H1 (cell line): Measurements from ENCODE around the gene POLE3. TPM values are rescaled to one million over a fixed set of nuclear protein-coding genes. Genes with fewer than 3 reads are reported as not detected.
"Not testable (repeated sequence)": the region's sequence is repeated elsewhere in the genome, so short reads cannot be mapped to it uniquely, and the experiment has no call there.

Source experiments
- CTCF ChIA-PET: fragments of 300-600 bp; sonication (Branson Sonifier 250); formaldehyde crosslinking; loops from one replicate; lab custom pipeline; 2021; ENCODE audit not compliant: partially characterized antibody; lab: Charles Lee
- POLR2A ChIA-PET: fragments of 300-600 bp; sonication (Branson Sonifier 250); formaldehyde crosslinking; loops from one replicate; lab custom pipeline; 2021; ENCODE audit warnings: inconsistent platforms; ENCODE audit not compliant: partially characterized antibody; lab: Charles Lee
- DNase-seq, 2 experiments: peaks; one replicate each; pipeline versions ENCODE4 v3.0.0 to v3.0.0-alpha.2; 2010 to 2022; ENCODE audit warnings: low spot score in 2 of 2, low read depth in 1 of 2, mixed read lengths in 1 of 2
- FAIRE-seq: peaks from 2 replicates; lab custom pipeline; 2011; peaks lifted over from hg19 to GRCh38; lab: Jason Lieb, UNC
- H2AFZ ChIP-seq: 2 replicates; pipeline ENCODE4 v1.8.1; 2012; ENCODE audit warnings: low read length, inconsistent platforms
- H2AK5ac ChIP-seq: 2 replicates; pipeline ENCODE4 v1.6.1; 2013; ENCODE audit warnings: low read depth, low read length
- H2BK120ac ChIP-seq: replicated peaks from 2 replicates; pipeline ENCODE3; 2013; ENCODE audit warnings: low read depth, low read length, inconsistent platforms
- H2BK12ac ChIP-seq: 2 replicates; pipeline ENCODE4 v1.6.1; 2013; ENCODE audit warnings: low read depth, low read length
- H2BK15ac ChIP-seq: 2 replicates; pipeline ENCODE4 v1.6.1; 2013; ENCODE audit warnings: low read length
- H2BK20ac ChIP-seq: 2 replicates; pipeline ENCODE4 v1.6.1; 2013; ENCODE audit warnings: low read length
- H2BK5ac ChIP-seq: 2 replicates; pipeline ENCODE4 v1.6.1; 2013; ENCODE audit warnings: low read depth, low read length
- H3K14ac ChIP-seq: 2 replicates; pipeline ENCODE4 v1.6.1; 2013; ENCODE audit warnings: inconsistent platforms; ENCODE audit not compliant: insufficient read length
- H3K18ac ChIP-seq: 2 replicates; pipeline ENCODE4 v1.6.1; 2013; ENCODE audit warnings: low read length; ENCODE audit errors: extremely low read depth
- H3K23ac ChIP-seq: 2 replicates; pipeline ENCODE4 v1.6.1; 2013; ENCODE audit warnings: inconsistent platforms; ENCODE audit not compliant: insufficient read length
- H3K23me2 ChIP-seq: 2 replicates; pipeline ENCODE4 v1.6.1; 2013; ENCODE audit warnings: low read depth, low read length
- H3K27ac ChIP-seq: 2 replicates; pipeline ENCODE4 v1.6.1; 2011; ENCODE audit warnings: low read depth, low read length, inconsistent platforms
- H3K27me3 ChIP-seq, 4 experiments: replicated peaks in 1 of 4; 1 replicate in 1 of 4; 2 replicates in 3 of 4; pipeline versions ENCODE4 v1.6.1 to v1.8.1; 2011 to 2013; ENCODE audit warnings: low read length in 3 of 4, mild to moderate bottlenecking in 3 of 4, inconsistent platforms in 2 of 4, mixed read lengths in 2 of 4, moderate library complexity in 1 of 4; ENCODE audit not compliant: control insufficient read depth in 3 of 4, insufficient read depth in 3 of 4; ENCODE audit errors: extremely low read depth in 1 of 4
- H3K36me3 ChIP-seq, 4 experiments: 2 replicates each; pipeline versions ENCODE4 v1.6.1 to v1.8.1; 2011 to 2013; ENCODE audit warnings: mild to moderate bottlenecking in 4 of 4, low read length in 3 of 4, moderate library complexity in 2 of 4, control low read depth in 1 of 4, inconsistent platforms in 1 of 4; ENCODE audit not compliant: insufficient read depth in 4 of 4, control insufficient read depth in 2 of 4
- H3K4ac ChIP-seq: replicated peaks from 2 replicates; pipeline ENCODE3; 2013; ENCODE audit warnings: low read length, low read depth, mixed read lengths, inconsistent platforms; ENCODE audit not compliant: insufficient read length
- H3K4me1 ChIP-seq, 4 experiments: replicated peaks in 1 of 4; 1 replicate in 1 of 4; 2 replicates in 3 of 4; pipeline versions ENCODE4 v1.6.1 to v1.8.1; 2011 to 2013; ENCODE audit warnings: low read length in 3 of 4, inconsistent platforms in 2 of 4, mixed read lengths in 1 of 4; ENCODE audit not compliant: insufficient read depth in 4 of 4, control insufficient read depth in 3 of 4
- H3K4me2 ChIP-seq, 2 experiments: 2 replicates each; pipeline versions ENCODE4 v1.6.1 to v1.8.1; 2011 to 2013; ENCODE audit warnings: low read depth in 2 of 2, low read length in 2 of 2, control low read depth in 1 of 2, inconsistent platforms in 1 of 2, mild to moderate bottlenecking in 1 of 2; ENCODE audit not compliant: insufficient read depth in 1 of 2
- H3K4me3 ChIP-seq, 4 experiments: fragments of 200-600, 300-600 bp in 1 of 4; sonication (generic), shearing (Covaris generic), sonication (Bioruptor Twin) in 1 of 4; 2 replicates each; pipeline versions ENCODE4 v1.5.1 to v1.8.1; 2011 to 2016; ENCODE audit warnings: low read length in 4 of 4, low read depth in 3 of 4, control low read depth in 2 of 4, inconsistent platforms in 2 of 4, mild to moderate bottlenecking in 2 of 4, mixed read lengths in 1 of 4, moderate library complexity in 1 of 4; ENCODE audit not compliant: insufficient read depth in 2 of 4; ENCODE audit errors: extremely low read depth in 1 of 4
- H3K56ac ChIP-seq: replicated peaks from 2 replicates; pipeline ENCODE3; 2013; ENCODE audit warnings: low read depth, mild to moderate bottlenecking, mixed read lengths, low read length, inconsistent platforms; ENCODE audit not compliant: insufficient read length
- H3K79me1 ChIP-seq: 2 replicates; pipeline ENCODE4 v1.6.1; 2013; ENCODE audit warnings: low read depth, low read length, control low read depth
- H3K79me2 ChIP-seq, 2 experiments: 2 replicates each; pipeline versions ENCODE4 v1.6.1 to v1.8.1; 2012 to 2013; ENCODE audit warnings: low read length in 2 of 2, mild to moderate bottlenecking in 2 of 2, inconsistent platforms in 1 of 2; ENCODE audit not compliant: insufficient read depth in 2 of 2, control insufficient read depth in 1 of 2
- H3K9ac ChIP-seq, 4 experiments: replicated peaks in 1 of 4; 1 replicate in 1 of 4; 2 replicates in 3 of 4; pipeline versions ENCODE4 v1.6.1 to v1.8.1; 2011 to 2013; ENCODE audit warnings: low read depth in 3 of 4, low read length in 3 of 4, control low read depth in 2 of 4, mild to moderate bottlenecking in 2 of 4, moderate library complexity in 2 of 4, inconsistent platforms in 1 of 4; ENCODE audit errors: extremely low read depth in 1 of 4
- H3K9me3 ChIP-seq, 2 experiments: 2 replicates each; pipeline versions ENCODE4 v1.6.1 to v1.8.1; 2012 to 2013; ENCODE audit warnings: mild to moderate bottlenecking in 2 of 2, moderate library complexity in 2 of 2, control low read depth in 1 of 2, inconsistent platforms in 1 of 2, low read depth in 1 of 2, low read length in 1 of 2, mixed read lengths in 1 of 2; ENCODE audit not compliant: insufficient read depth in 2 of 2
- H4K20me1 ChIP-seq, 2 experiments: replicated peaks in 1 of 2; 2 replicates each; pipeline versions ENCODE3 to v1.8.1; 2011 to 2013; ENCODE audit warnings: inconsistent platforms in 2 of 2, low read length in 2 of 2, mild to moderate bottlenecking in 1 of 2; ENCODE audit not compliant: insufficient read depth in 2 of 2, control insufficient read depth in 1 of 2
- H4K5ac ChIP-seq: 2 replicates; pipeline ENCODE4 v1.6.1; 2013; ENCODE audit warnings: low read length, low read depth, mixed read lengths, inconsistent platforms; ENCODE audit not compliant: insufficient read length
- H4K8ac ChIP-seq: 2 replicates; pipeline ENCODE4 v1.8.0; 2013; ENCODE audit warnings: mild to moderate bottlenecking, moderate library complexity, low read length, inconsistent platforms; ENCODE audit not compliant: insufficient read depth; ENCODE audit errors: extremely low read depth
- H4K91ac ChIP-seq: replicated peaks from 2 replicates; pipeline ENCODE3; 2013; ENCODE audit warnings: low read length, mixed read lengths, inconsistent platforms; ENCODE audit not compliant: insufficient read length
- WGBS, 2 experiments: shearing (Covaris generic) in 1 of 2; methylation state at CpG; one replicate each; pipeline versions ENCODE4 v1.1.6 to v1.1.7; 2013 to 2015; ENCODE audit warnings: low lambda C conversion rate in 2 of 2, mixed read lengths in 2 of 2, inconsistent platforms in 1 of 2, low coverage in 1 of 2, missing lambda C conversion rate in 1 of 2; ENCODE audit not compliant: insufficient replicate concordance in 2 of 2, insufficient coverage in 1 of 2, insufficient read length in 1 of 2; ENCODE audit errors: extremely low coverage in 1 of 2, missing lambda C conversion rate in 1 of 2; 5-methylcytosine and 5-hydroxymethylcytosine counted together
- polyA plus RNA-seq, 7 experiments: library from polyadenylated mRNA; depleted of rRNA in 3 of 7; stranded (reverse) in 5 of 7; unstranded in 2 of 7; fragments of >200 nt in 5 of 7; fragments of 200-250 nt in 2 of 7; gene quantifications; 1 replicate in 5 of 7; 2 replicates in 1 of 7; 4 replicates in 1 of 7; pipeline versions ENCODE4 v1.2.1 to v1.2.3, GENCODE V29; 2011 to 2013; ENCODE audit warnings: missing spikeins in 2 of 7, mixed read lengths in 2 of 7
- total RNA-seq: library from RNA; stranded (reverse); fragmentation: NEBNext Ultra II Directional; extraction: Animal tissue kit (Norgen Biotek cat#: 25700); gene quantifications from 2 replicates; pipeline ENCODE4 v1.2.1, GENCODE V29; 2021

The POLE3 gene
- total and polyA plus RNA-seq, 2 of the 8 experiments (the other 6 are each of a cell fraction or from before 2014, with no cell fraction given): 52.7 to 77.3 TPM

GRCh38 chr9:113381441-113381840, 29.0 kb downstream of the POLE3 start:
- DNase-seq, H4K5ac ChIP-seq, H2BK120ac ChIP-seq, H3K4me3 ChIP-seq, H2AK5ac ChIP-seq, H3K18ac ChIP-seq, CTCF ChIA-PET, H3K14ac ChIP-seq, H3K4me2 ChIP-seq, H2BK15ac ChIP-seq, H3K27ac ChIP-seq, H4K8ac ChIP-seq, H2AFZ ChIP-seq, H3K36me3 ChIP-seq, H3K56ac ChIP-seq, H2BK20ac ChIP-seq, H2BK5ac ChIP-seq, H3K4me1 ChIP-seq, H3K23ac ChIP-seq, FAIRE-seq, H3K9me3 ChIP-seq, H4K20me1 ChIP-seq, H3K4ac ChIP-seq, H2BK12ac ChIP-seq, H3K27me3 ChIP-seq, H3K9ac ChIP-seq, H4K91ac ChIP-seq, H3K79me2 ChIP-seq, H3K79me1 ChIP-seq, H3K23me2 ChIP-seq: not testable (repeated sequence)
- POLR2A ChIA-PET: interaction anchor here (1.6 kb wide), 1 partner anchor 29 kb away, joined by 3 read pairs; the partner anchor contains the start of genes C9orf43 and POLE3
- 90% methylated on average over 6 of the region's 7 CpGs; no CpG with 5 or more reads in 1 of the 2 experiments for WGBS, 2 experiments
